ENCODE measurements around the gene RBM6. TPM values are rescaled to one million over a fixed set of nuclear protein-coding genes. Genes with fewer than 3 reads are reported as not detected.
A peak's percentile ranks its signal among the peaks of the same experiment; 100 is the strongest.

RBM6 gene
- total and polyA plus RNA-seq, 3 experiments from 2014 or later: 53.2 to 75.8 (median 71.6) TPM

- POLR2A ChIA-PET: interaction anchor here (0.6 to 0.7 kb wide), 3 partner anchors 16 to 811 kb away, joined by 3 to 5 read pairs (median 3); no protein-coding TSS in a partner anchor
- Mint-ChIP-seq H3K27me3 (peaks cover 0 to 2% of the 10 kb centered on the region in 2 donors), H3K9me3 (no peaks in the 10 kb centered on the region), H3K4me3 (peak overlapping the region; percentile 92 to 98 (median 96)), H3K27ac (peak overlapping the region; percentile 91 to 99 (median 98)), H3K36me3 (peaks cover 8 to 56% (median 19%) of the 10 kb centered on the region in 3 donors), H3K4me1 (peaks cover 33 to 44% (median 38%) of the 10 kb centered on the region in 3 donors)
- CTCF ChIA-PET: interaction anchor here (1.0 to 1.3 kb wide), 3 partner anchors 10 to 287 kb away, joined by 3 read pairs; partner anchors contain the start of gene INKA1
- peaks cover 28% of the 10 kb centered on the region for H3K4me1 ChIP-seq (ENCODE audit: insufficient read depth, low read length)
- DNase-seq: no peak
- H3K27ac ChIP-seq (ENCODE audit: low read depth, low read length): peak overlapping the region; percentile 99
- H3K27me3 ChIP-seq (ENCODE audit: insufficient read depth, low read length, poor library complexity, severe bottlenecking): no peaks in the 10 kb centered on the region
- peaks cover 34% of the 10 kb centered on the region for H3K36me3 ChIP-seq (ENCODE audit: insufficient read depth, low read length)
- no peaks in the 10 kb centered on the region for H3K9me3 ChIP-seq (ENCODE audit: low read length)
- H3K4me3 ChIP-seq (ENCODE audit: low read length): peak overlapping the region; percentile 100
Observed at GRCh38 chr3:50089609-50089945, 149.6 kb downstream of the RBM6 start.

- no peaks in the 10 kb centered on the region for H3K27me3 ChIP-seq (ENCODE audit: insufficient read depth, low read length, poor library complexity, severe bottlenecking)
- peaks cover 28% of the 10 kb centered on the region for H3K4me1 ChIP-seq (ENCODE audit: insufficient read depth, low read length)
- H3K4me3 ChIP-seq (ENCODE audit: low read length): peak overlapping the region; percentile 100
- DNase-seq: no peak
- CTCF ChIA-PET: no interaction called here
- no peaks in the 10 kb centered on the region for H3K9me3 Mint-ChIP-seq
- H3K4me3 Mint-ChIP-seq: peak overlapping the region in 6 of 7 donors; percentile 92 to 98 (median 96)
- POLR2A ChIA-PET: interaction anchor here (0.7 kb wide), 1 partner anchor 15 kb away, joined by 3 read pairs; no protein-coding TSS in a partner anchor
- no peaks in the 10 kb centered on the region for H3K9me3 ChIP-seq (ENCODE audit: low read length)
- H3K36me3 Mint-ChIP-seq: peaks cover 16 to 70% (median 27%) of the 10 kb centered on the region in 3 donors
- no peak overlapping the region for H3K27ac ChIP-seq (ENCODE audit: low read depth, low read length)
- peaks cover 39 to 54% (median 46%) of the 10 kb centered on the region in 3 donors for H3K4me1 Mint-ChIP-seq
- peaks cover 0 to 2% of the 10 kb centered on the region in 2 donors for H3K27me3 Mint-ChIP-seq
- peaks cover 48% of the 10 kb centered on the region for H3K36me3 ChIP-seq (ENCODE audit: insufficient read depth, low read length)
- peak overlapping the region in 7 of 8 donors; percentile 91 to 99 (median 98) for H3K27ac Mint-ChIP-seq
Observed at GRCh38 chr3:50090984-50091383, 151.0 kb downstream of the RBM6 start.

- H3K9me3 ChIP-seq (ENCODE audit: low read length): no peaks in the 10 kb centered on the region
- peaks cover 80% of the 10 kb centered on the region for H3K36me3 ChIP-seq (ENCODE audit: insufficient read depth, low read length)
- Mint-ChIP-seq H3K36me3 (peaks cover 16 to 93% (median 39%) of the 10 kb centered on the region in 3 donors), H3K27ac (peak overlapping the region in 4 of 8 donors; percentile 6 to 61 (median 30)), H3K4me3 (peak overlapping the region in 1 of 7 donors; percentile 62), H3K4me1 (peaks cover 34 to 50% (median 36%) of the 10 kb centered on the region in 3 donors), H3K27me3 (no peaks in the 10 kb centered on the region), H3K9me3 (no peaks in the 10 kb centered on the region)
- H3K27ac ChIP-seq (ENCODE audit: low read depth, low read length): no peak overlapping the region
- no peak for DNase-seq
- ChIA-PET POLR2A (interaction anchor here (0.7 kb wide), 1 partner anchor 142 kb away, joined by 13 read pairs; no protein-coding TSS in a partner anchor), CTCF (interaction anchor here (0.7 kb wide), 1 partner anchor 8 kb away, joined by 4 read pairs; no protein-coding TSS in a partner anchor)
- peaks cover 16% of the 10 kb centered on the region for H3K4me1 ChIP-seq (ENCODE audit: insufficient read depth, low read length)
- H3K4me3 ChIP-seq (ENCODE audit: low read length): no peak overlapping the region
- H3K27me3 ChIP-seq (ENCODE audit: insufficient read depth, low read length, poor library complexity, severe bottlenecking): no peaks in the 10 kb centered on the region
Observed at GRCh38 chr3:50095352-50095998, 155.5 kb downstream of the RBM6 start.

GRCh38 chr3:50100386-50100785 lies 160.4 kb downstream of the RBM6 start:
- ChIA-PET CTCF (interaction anchor here (3.5 kb wide), 1 partner anchor 20 kb away, joined by 13 read pairs; no protein-coding TSS in a partner anchor), POLR2A (no interaction called here)
- DNase-seq: no peak
- Mint-ChIP-seq H3K27me3 (no peaks in the 10 kb centered on the region), H3K27ac (peak overlapping the region in 2 of 8 donors; percentile 26 to 60), H3K4me3 (no peak overlapping the region), H3K36me3 (peaks cover 10 to 96% (median 28%) of the 10 kb centered on the region in 3 donors), H3K4me1 (peaks cover 12 to 29% (median 16%) of the 10 kb centered on the region in 3 donors), H3K9me3 (no peaks in the 10 kb centered on the region)
- Histone ChIP-seq H3K4me1 (ENCODE audit: insufficient read depth, low read length) (no peaks in the 10 kb centered on the region), H3K9me3 (ENCODE audit: low read length) (no peaks in the 10 kb centered on the region), H3K27ac (ENCODE audit: low read depth, low read length) (no peak overlapping the region), H3K4me3 (ENCODE audit: low read length) (no peak overlapping the region), H3K36me3 (ENCODE audit: insufficient read depth, low read length) (peaks cover 89% of the 10 kb centered on the region), H3K27me3 (ENCODE audit: insufficient read depth, low read length, poor library complexity, severe bottlenecking) (no peaks in the 10 kb centered on the region)

GRCh38 chr3:50100956-50101845 lies 161.3 kb downstream of the RBM6 start:
- Mint-ChIP-seq H3K4me3 (no peak overlapping the region), H3K36me3 (peaks cover 3 to 92% (median 20%) of the 10 kb centered on the region in 3 donors), H3K27ac (peak overlapping the region in 2 of 8 donors; percentile 38 to 60), H3K4me1 (peaks cover 7 to 21% (median 8%) of the 10 kb centered on the region in 3 donors), H3K27me3 (no peaks in the 10 kb centered on the region), H3K9me3 (no peaks in the 10 kb centered on the region)
- Histone ChIP-seq H3K4me1 (ENCODE audit: insufficient read depth, low read length) (no peaks in the 10 kb centered on the region), H3K27me3 (ENCODE audit: insufficient read depth, low read length, poor library complexity, severe bottlenecking) (no peaks in the 10 kb centered on the region), H3K4me3 (ENCODE audit: low read length) (no peak overlapping the region), H3K36me3 (ENCODE audit: insufficient read depth, low read length) (peaks cover 85% of the 10 kb centered on the region), H3K9me3 (ENCODE audit: low read length) (no peaks in the 10 kb centered on the region), H3K27ac (ENCODE audit: low read depth, low read length) (no peak overlapping the region)
- POLR2A ChIA-PET: interaction anchor here (0.7 kb wide), 1 partner anchor 1843 kb away, joined by 4 read pairs; no protein-coding TSS in a partner anchor
- CTCF ChIA-PET: interaction anchor here (3.5 kb wide), 1 partner anchor 19 kb away, joined by 13 read pairs; no protein-coding TSS in a partner anchor
- no peak for DNase-seq

GRCh38 chr3:50102558-50102957 lies 162.6 kb downstream of the RBM6 start:
- H3K4me1 Mint-ChIP-seq: peaks cover 3 to 11% (median 8%) of the 10 kb centered on the region in 3 donors
- no peaks in the 10 kb centered on the region for H3K27me3 ChIP-seq (ENCODE audit: insufficient read depth, low read length, poor library complexity, severe bottlenecking)
- no peaks in the 10 kb centered on the region for H3K27me3 Mint-ChIP-seq
- POLR2A ChIA-PET: no interaction called here
- DNase-seq: no peak
- no peaks in the 10 kb centered on the region for H3K9me3 ChIP-seq (ENCODE audit: low read length)
- H3K36me3 ChIP-seq (ENCODE audit: insufficient read depth, low read length): peaks cover 86% of the 10 kb centered on the region
- H3K9me3 Mint-ChIP-seq: no peaks in the 10 kb centered on the region
- peaks cover 9 to 91% (median 20%) of the 10 kb centered on the region in 3 donors for H3K36me3 Mint-ChIP-seq
- H3K27ac Mint-ChIP-seq: no peak overlapping the region
- no peak overlapping the region for H3K4me3 ChIP-seq (ENCODE audit: low read length)
- no peak overlapping the region for H3K4me3 Mint-ChIP-seq
- no peak overlapping the region for H3K27ac ChIP-seq (ENCODE audit: low read depth, low read length)
- CTCF ChIA-PET: no interaction called here
- no peaks in the 10 kb centered on the region for H3K4me1 ChIP-seq (ENCODE audit: insufficient read depth, low read length)

- H3K4me1 ChIP-seq (ENCODE audit: insufficient read depth, low read length): no peaks in the 10 kb centered on the region
- no peaks in the 10 kb centered on the region for H3K9me3 ChIP-seq (ENCODE audit: low read length)
- ChIA-PET POLR2A (no interaction called here), CTCF (interaction anchor here (1.7 kb wide), 1 partner anchor 9 kb away, joined by 7 read pairs; no protein-coding TSS in a partner anchor)
- no peak overlapping the region for H3K4me3 ChIP-seq (ENCODE audit: low read length)
- Mint-ChIP-seq H3K27me3 (no peaks in the 10 kb centered on the region), H3K4me1 (peaks cover 1 to 18% (median 7%) of the 10 kb centered on the region in 3 donors), H3K4me3 (no peak overlapping the region), H3K9me3 (no peaks in the 10 kb centered on the region), H3K27ac (peak overlapping the region in 4 of 8 donors; percentile 4 to 63 (median 39)), H3K36me3 (peaks cover 10 to 95% (median 48%) of the 10 kb centered on the region in 3 donors)
- H3K27ac ChIP-seq (ENCODE audit: low read depth, low read length): no peak overlapping the region
- DNase-seq: no peak
- H3K27me3 ChIP-seq (ENCODE audit: insufficient read depth, low read length, poor library complexity, severe bottlenecking): no peaks in the 10 kb centered on the region
- H3K36me3 ChIP-seq (ENCODE audit: insufficient read depth, low read length): peaks cover 93% of the 10 kb centered on the region
Observed at GRCh38 chr3:50111757-50112156, 171.8 kb downstream of the RBM6 start.
